HG03469 (cell line): ENCODE results near the gene PAM.

ENCODE experiments used
- ATAC-seq: cut with Tn5 transposase; IDR thresholded peaks from one replicate; pipeline ENCODE4 v1.9.1; 2021; ENCODE audit warnings: mild to moderate bottlenecking, moderate library complexity, moderate number of reproducible peaks; ENCODE audit not compliant: unreplicated experiment

PAM gene

DNA sequence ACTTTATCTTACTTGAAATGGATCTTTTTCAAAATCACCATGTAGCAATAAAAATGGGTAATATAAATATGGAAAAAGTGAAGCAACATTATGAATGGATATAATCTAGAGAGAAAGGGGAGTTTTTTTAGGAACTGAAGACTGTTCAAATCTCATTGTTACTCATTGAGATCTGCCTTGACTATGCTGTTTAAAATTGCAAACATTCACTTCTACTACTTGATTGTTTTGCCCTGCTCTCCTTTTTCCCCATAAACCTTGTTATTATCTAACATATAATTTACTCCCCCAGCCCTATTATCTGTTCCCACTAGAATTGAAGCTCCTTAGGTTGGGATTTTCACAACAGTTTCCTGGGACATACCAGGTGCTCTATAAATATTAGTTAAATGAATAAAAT is 22.0 kb downstream of the PAM start:
- no peak for ATAC-seq

DNA sequence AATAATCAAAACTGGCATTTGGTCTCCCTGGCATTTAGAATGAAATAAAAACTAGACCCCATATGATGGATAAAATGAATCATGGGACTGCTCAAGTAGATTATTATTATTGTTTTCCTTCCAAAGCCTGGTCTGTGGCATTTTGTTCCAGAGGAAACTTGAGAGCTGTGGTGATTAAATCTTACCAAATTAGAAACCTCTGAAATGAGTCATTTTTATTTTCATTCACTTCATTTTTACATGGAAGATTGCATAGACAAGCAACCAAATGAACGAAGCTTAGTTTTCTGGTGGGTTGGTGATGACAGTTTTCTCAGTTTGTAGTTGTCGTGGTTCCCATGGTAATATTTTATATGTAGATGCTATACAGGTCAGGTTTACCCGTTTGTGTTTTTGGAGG is 23.4 kb downstream of the PAM start:
- ATAC-seq = peak; percentile 39

DNA sequence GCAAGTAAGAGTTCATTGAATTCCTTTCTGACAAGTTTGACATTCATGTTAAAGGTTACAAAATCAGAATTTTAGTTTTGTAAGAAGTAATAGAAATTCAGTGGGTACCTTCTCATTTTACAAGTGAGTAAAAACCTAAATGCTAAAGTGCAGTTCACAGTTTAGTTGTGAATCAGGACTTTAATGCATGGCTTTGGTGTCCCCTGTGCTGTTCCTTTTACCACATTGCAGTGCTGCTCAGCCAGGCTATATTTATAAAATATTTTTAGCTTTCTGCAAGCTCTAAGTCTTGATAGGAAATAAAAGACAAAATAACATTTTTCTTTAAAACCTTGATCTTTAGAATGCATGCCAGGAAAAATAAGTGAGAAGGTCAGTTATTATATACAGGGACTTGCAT is 26.3 kb downstream of the PAM start:
- no peak for ATAC-seq

DNA sequence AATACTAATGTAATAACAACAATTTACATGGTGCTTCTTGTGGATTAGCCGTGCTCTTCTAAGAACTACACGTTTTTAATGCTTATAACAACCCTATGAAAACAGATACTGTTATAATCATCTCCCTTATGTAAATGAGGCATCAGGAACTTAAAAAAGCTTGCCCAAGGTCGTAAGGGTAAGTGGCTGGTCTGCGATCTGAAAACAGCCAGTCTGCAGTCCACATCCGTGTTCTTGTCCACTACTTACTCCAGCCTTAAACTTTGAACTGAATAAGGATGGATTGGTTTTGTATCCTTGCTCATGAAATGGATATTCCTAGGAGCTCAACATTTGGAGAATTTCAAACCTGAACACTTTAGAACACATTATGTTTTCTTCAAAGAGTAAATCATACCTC is 26.7 kb downstream of the PAM start:
- ATAC-seq = no peak

DNA sequence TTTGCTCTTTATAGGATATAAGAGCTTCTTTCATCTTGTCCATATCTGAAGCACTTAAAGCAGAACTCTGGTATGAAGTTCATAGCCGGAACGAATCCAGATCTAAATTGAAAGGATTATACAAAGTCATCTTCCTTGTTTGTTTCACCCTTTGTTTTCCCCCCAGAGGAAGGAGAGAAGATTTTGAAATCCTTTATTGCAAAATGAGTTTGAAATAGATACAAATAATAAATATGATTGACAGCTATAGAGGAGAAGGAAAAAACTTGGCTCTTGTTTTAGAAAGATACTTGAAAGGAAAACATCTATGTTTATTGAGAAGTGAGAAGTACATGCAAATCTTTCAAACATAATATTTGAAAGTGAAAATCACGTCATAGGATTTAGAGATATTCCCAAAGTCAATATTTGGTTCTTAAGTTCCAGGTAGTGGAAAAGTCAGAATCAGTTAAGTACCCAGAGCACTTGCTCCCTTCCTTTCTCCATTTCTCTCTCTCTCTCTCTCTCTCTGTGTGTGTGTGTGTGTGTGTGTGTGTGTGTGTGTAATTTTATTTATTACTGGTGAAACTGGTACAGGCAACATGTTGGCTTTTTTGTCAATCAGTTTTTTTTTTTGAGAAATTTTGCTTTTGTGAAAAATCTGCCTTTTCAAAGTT is 27.2 kb downstream of the PAM start:
- ATAC-seq = no peak

DNA sequence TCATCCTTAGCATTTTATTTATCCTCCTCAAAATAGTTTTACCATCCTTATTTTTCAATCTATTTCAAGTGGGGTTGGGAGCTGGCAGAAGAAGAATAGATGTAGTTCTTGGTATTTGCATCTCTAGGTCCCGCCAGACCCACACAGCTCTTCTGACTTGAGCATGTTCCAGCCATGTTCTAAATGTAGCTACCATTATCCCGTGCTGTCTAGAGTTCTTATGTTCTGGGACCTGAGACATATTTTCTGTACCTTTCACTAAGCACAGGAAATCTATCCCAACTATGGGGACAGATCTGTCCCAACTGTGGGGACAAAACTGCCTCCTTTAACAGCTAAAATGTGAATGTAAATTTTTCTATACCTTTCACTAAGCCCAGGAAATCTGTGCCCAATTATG is 32.0 kb downstream of the PAM start:
- no peak for ATAC-seq

DNA sequence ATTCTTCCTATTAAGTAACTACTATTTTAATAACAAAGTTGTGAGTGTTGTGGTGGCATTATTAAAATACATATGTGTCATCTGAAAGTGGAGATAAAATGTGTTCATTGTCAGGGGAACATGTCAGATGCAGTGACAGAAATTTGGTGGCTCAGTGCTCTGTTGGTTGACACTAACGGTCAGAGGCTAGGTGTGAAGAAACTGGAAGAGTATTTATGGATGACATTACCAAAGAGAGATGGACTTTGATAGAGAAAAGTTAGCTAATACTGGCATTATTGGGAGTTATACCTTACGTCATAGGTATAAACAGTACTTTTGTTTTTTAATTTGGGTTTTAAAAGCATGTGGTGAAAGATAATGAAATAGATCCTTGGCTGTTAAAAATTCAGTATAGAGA is 33.7 kb downstream of the PAM start:
- ATAC-seq = no peak

DNA sequence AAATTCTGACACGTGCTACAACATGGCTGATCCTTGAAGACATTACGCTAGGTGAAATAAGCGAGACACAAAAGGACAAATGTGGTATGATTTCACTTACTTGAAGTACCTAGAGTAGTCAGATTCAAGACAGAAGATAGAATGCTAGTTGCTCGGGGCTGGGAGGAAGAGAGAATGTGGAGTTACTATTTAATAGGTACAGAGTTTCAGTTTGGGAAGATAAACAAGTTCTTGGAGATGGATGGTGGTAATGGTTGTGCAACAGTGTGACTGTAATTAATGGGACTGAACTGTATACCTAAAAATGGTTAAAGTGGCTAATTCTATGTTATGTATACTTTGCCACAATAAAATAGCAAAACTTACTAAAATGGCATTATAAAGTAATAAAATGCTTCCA is 34.4 kb downstream of the PAM start:
- ATAC-seq = no peak

DNA sequence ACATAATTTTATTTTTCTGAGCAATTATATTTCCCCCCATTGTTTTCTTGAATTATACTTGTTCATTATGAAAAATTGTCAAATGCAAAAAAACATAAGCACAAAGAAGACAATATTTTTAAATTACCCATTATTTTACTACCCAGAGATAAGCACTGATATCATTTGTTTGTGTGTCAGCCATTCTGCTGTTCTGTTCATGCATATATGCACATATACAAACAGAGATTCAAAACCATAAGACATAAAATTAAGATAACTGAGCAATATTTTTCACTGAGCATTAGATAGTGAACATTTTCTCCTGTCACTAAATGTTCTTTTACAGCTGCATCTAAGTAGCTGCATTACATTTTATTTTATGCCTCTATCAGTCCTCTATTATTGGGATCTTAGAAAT is 35.6 kb downstream of the PAM start:
- no peak for ATAC-seq

DNA sequence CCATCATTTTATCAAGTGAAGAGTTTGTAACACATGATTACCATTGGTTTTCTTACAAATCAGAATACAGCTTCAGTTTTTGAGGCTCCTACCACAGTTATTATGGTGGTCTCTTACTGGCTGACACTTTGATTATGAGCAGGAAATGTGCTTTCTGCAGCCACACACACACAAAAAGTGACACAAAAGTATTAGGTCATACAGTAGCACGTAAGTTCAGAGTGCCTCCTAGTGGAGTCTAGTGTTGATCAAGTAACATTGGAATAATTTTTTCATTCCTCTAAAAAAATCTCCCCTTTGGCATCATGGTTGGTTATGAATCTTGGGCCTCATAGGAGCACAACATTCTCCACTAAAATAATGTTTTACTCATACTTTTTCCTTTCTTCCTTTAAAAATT is 37.6 kb downstream of the PAM start:
- ATAC-seq = no peak

DNA sequence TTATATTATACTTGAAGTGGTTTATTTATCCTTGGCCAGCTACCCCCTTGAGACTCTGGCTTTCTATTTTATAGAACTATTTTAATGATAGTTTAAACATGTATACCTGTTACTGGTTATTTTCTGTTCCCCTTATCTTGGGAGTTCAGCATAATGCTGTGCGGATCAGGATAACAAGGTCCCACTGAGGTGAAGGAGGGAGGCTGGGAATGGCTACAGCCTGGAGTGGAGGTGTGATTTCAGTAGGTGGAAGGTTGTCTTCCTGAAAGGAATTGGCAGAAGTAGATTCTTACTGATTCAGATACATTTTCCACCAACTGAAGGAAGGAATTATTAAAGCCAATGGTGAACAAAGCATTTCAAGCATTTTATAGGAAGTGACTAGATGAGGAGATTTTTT is 38.9 kb downstream of the PAM start:
- no peak for ATAC-seq

DNA sequence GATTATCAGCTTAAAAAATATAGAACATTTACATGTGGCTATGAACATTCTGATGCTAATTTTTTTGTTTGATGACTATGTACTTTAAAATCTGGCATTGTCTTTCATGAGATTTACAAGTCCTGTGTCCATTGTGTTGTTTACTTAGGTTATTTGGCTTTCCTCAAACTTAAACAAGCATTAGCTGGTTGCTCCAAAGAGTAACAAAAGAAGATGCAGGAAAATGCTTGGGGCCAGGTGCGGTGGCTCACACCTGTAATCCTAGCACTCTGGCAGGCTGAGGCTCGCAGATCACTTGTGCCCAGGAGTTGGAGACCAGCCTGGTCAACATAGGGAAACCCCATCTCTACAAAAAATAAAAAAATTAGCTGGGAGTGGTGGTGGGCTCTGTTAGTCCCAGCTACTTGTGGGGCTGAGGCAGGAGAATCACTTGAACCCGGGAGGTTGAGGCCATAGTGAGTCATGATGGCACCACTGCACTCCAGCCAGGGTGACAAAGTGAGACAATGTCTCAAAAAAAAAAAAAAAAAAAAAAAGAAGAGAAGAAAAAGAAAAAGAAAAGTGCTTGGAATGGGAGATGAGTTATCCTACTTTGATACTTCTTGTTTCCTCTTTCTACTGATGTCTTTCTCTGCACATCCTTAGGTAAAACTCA is 39.7 kb downstream of the PAM start:
- no peak for ATAC-seq

DNA sequence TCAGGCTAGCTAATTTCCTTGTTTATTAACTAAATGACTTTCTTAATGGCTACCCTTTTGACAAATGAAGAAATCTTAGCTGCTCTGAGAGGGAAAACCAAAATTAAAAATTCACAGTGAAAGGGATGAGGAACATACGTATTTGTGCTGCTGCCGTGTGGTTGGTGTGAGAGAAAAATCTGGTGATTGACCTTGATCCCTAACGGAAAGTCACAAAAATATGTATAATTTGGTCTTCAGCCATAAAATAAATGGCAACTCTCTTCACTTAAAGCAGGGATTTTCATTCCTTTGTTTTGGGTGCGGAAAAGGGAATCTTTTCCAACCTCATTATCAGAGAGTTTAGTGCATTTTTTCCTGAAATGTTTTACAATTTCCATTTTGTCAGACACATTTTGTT is 40.4 kb downstream of the PAM start:
- ATAC-seq = no peak

DNA sequence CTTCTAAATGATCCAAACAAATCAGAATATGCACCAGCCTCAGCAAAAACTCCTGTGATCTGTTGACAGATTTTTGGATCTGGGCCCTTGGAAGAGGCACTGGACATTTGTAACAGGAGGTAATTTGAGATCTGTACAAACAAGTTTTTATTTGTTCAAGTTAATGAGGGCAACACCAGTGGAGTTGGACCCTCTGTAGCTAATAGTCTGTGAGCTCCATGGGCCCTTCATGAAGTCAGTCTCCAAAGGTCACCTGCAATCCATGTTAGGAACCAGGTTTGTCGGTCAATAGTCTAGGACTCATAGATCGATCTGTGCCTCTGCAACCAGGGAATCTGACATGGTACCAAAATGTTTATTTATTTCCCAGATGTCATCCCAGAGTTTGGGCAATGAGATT is 40.9 kb downstream of the PAM start:
- no peak for ATAC-seq

DNA sequence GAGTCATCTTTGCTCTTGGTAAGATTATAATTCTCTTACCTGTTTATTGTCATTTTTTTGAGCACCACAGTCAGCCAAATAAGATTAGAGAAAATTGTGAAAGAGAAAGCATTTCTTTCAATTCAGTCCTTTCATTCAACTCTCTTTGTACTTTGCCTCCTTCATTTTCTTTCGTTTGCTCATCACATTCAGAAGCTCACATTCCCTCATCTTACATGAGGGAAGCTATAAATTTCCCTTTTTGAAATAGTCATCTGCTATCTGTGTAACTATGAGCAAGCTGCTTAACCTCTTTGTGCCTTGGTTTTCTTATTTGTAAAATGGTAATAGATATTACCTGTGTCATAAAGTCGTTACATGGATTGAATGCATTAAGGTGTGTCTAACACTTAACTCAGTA is 41.4 kb downstream of the PAM start:
- ATAC-seq = no peak

DNA sequence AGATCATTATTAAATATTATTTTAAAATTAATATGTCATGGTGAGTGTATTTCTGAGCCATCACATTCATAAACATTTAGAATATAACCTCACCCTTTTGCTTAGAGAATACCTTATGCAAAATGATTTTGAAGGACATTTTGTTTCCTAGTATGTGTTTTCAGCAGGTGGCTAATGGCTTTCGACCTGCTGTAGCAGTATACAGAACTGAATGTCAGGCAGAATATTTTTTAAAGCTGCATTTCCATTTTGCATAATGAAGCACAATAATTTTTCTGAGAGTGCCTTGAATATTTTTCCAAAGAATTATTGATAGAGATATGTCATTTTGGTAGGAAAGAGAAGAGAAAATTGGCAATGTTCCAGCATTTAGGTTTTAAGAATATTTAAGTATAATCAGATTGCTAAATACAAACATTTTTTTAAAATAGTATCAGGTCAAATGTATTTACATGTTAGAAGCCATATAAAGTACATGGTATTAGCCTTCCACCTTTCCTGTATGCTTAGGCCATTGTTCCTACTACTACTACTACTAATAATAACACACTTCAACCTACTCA is 42.3 kb downstream of the PAM start:
- ATAC-seq = no peak

DNA sequence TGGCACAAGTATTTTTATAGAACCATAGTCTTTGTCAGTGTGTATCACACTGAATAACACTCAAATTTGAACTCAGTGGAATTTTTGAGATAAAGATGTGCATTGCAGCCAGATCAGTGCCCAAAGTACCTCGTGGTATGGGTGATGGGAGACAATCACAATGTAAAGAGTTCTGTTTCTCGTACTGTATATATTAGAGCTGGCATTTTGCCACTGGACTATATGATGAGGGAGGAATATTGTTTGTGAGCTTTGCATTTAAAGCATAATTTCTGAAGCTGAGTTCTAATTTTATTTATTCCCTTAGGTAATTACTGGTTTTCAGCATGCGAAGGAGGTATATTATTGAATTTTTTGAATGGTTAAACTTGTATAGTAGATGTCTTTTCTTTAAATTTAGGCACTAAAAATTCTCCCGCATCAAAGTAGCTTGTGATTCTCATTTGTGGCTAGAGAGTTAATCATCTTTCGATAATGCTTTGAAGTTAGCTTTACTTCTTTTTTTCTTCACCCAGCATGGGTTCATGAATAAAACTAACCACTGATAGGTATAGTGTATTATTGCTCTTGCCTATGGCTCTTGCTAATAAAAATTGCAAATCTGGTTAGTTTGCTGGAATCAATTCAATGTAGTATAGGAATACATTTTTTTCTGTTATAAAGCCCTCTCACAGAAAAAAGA is 43.1 kb downstream of the PAM start:
- no peak for ATAC-seq

DNA sequence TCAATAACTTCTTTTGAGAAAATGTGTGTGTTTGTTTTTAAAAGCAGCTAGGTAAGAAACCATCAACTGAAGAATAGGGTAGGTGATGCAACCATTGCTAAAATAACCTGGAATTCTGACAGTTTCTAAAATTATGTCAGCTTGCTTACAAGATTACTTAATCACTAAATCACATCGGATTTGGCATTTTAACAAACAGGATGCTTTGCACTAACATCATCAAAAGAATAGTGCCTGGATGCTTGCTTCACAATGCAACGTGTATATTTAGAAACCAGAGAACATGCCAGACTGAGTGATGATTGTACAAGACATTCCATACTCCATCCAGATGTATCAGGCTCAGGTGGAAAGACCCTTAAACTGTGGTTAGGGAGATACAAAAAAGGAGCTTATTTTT is 43.9 kb downstream of the PAM start:
- no peak for ATAC-seq

DNA sequence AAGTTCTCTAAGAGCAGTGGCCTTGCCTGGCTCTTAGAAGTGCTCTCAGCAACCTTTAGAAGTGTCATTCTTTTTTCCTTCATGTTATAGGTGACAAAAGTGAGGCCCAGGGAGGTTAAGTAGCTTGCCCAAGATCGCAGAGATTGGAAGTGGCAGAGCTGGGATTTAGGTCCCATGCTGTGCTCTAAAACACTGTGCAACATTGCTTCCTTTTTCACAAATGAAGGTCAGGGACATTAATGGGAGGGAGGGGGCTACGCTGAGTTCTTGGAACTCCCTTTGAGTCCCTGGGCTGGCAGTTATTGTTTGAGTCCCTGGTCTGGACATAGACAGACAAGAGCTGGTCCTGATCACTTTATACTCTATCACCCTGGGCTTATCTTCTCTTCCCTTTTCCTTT is 45.3 kb downstream of the PAM start:
- ATAC-seq = no peak

DNA sequence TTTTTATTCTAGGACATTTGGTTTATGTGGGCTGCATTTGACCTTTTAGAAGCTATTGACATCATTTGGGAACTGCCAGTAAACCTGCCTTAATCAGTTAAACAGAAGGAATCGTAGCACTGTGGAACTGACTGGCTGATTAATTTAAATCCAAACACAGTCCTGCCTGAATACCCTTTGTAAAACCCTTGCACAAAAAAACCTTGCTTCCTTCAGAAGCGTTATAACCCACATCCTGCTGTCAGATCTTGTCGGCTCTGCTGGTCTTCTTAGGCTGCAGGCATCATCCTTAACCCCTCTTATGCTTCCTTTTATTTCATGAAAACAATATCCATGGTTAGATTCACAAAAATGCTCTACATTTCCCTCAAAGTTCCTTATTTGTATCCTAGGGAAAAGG is 46.3 kb downstream of the PAM start:
- ATAC-seq = no peak

DNA sequence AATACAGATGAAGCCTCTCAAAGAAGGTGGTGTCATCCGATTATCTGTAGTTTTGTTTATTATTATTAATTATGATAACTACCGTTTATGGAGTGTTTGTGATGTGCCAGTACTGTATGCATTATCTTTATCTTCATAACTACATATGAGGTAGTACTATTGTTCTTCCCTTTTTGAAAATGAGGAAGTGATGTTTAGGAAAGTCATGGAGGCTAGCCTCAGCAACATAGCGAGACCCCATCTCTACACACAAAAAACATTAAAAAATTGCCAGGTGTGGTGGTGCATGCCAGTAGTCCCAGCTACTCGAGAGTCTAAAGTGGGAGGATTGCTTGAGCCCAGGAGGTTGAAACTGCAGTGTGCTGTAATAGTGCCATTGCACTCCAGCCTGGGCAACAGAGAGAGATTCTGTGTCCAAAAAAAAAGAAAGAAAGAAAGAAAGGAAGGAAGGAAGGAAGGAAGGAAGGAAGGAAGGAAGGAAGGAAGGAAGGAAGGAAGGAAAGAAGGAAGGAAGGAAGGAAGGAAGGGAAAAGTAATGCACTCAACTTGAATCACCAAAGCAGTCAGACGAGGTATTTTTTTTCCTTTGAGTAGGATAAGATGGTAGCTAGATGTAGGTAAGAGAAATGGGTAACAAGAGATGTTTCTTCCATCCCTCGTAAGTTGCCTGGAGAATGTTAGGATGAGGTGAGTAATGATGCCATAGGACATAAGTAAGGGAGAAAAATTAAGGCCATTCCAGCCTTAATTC is 47.8 kb downstream of the PAM start:
- no peak for ATAC-seq
